Superior temporal gyrus (tissue), 1 donor: ENCODE measurements around the gene DCAF5.

Source experiments
- DNase-seq: peaks from one replicate; pipeline ENCODE4 v3.0.0-alpha.2; 2016; ENCODE audit errors: extremely low spot score

Gene DCAF5

GRCh38 chr14:69005432-69006148 lies 147.3 kb downstream of the DCAF5 start:
- DNase-seq, result no peak

DNA sequence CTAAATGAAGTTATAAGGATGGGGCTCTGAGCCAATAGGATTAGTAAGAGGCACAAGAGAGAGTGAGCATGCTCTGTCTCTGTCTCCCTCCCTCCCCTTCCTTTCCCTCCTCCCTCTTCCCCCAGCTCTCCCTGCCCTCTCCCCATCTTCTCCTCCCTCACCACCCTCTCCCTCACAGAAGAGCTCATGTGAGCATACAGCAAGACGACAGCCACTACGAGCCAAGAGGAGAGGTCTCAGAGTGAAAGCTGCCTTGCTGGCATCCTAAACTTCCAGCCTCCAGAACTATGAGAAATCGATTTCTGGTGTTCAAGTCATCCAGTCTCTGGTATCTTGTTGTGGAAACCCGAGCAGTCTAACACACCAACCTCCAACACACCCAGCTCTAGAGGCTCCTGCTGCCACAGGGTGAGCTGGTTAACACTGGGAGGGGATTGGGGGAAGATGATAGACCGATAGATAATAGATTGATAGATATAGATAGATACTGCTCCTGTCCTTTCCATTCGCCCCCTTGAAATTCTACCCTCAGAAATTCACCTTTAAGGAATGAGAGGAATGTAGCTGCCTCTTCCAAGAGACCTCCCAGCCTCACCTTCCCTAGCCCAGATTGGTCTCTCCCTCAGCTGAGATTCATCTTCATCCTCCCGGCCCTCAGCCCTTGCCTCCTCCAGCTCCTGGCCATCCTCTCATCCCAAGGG lies 148.0 kb downstream of the DCAF5 start:
- DNase-seq, result no peak

GRCh38 chr14:69003626-69004025 lies 149.3 kb downstream of the DCAF5 start:
- no peak for DNase-seq

DNA sequence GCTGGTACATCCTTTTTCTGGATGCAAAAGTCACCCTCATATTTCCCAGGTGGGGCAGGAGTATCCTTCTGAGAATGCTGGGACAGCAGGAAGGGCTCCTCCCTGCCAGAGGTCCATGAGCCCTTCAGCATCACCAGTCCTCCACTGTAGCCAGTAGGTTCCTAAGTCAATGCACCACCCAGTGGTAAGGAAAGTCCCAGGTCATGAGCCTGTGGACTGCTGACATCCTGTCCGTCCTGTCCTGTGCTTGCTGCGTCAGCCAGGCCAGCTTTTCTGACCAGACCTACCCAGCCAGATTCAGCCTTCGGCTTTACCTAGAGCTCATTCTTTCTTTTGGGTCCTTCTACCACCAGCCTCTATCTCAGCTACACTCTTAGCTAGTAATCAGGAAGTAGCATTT lies 150.8 kb downstream of the DCAF5 start:
- no peak for DNase-seq

- DNase-seq, result no peak
Measured at GRCh38 chr14:69001375-69001774, 151.5 kb downstream of the DCAF5 start.
